Naive B cell (primary cell): ENCODE results near the gene AHI1. TPM values are rescaled to one million over a fixed set of nuclear protein-coding genes. Genes with fewer than 3 reads are reported as not detected.

Experiments used
- ATAC-seq, 2 donors: fragments of 150-1000 bp; cut with Tn5 transposase; 2 replicates each; pipeline ENCODE4 v1.10.0; 2021; ENCODE audit warnings: low read depth in 2 of 2, mild to moderate bottlenecking in 2 of 2, moderate library complexity in 2 of 2
- DNase-seq: peaks from one replicate; pipeline ENCODE4 v3.0.0; 2022
- H3K27ac Mint-ChIP-seq, 6 donors: one replicate each; pipeline ENCODE4 v1.8.0; 2020 to 2022; ENCODE audit warnings: mild to moderate bottlenecking in 6 of 6, mixed read lengths in 6 of 6, moderate library complexity in 5 of 6, inconsistent platforms in 2 of 6
- H3K27me3 Mint-ChIP-seq, 3 donors: one replicate each; pipeline ENCODE4 v1.8.0; 2021 to 2022; ENCODE audit warnings: mixed read lengths in 3 of 3, mild to moderate bottlenecking in 1 of 3
- H3K36me3 Mint-ChIP-seq, 2 donors: one replicate each; pipeline ENCODE4 v1.8.0; 2020 to 2022; ENCODE audit warnings: mixed read lengths in 2 of 2, inconsistent platforms in 1 of 2, mild to moderate bottlenecking in 1 of 2
- H3K4me1 Mint-ChIP-seq, 3 donors: one replicate each; pipeline ENCODE4 v1.8.0; 2020 to 2022; ENCODE audit warnings: mixed read lengths in 3 of 3, inconsistent platforms in 1 of 3, mild to moderate bottlenecking in 1 of 3, moderate library complexity in 1 of 3
- H3K4me3 Mint-ChIP-seq, 8 donors: one replicate each; pipeline ENCODE4 v1.8.0; 2020 to 2022; ENCODE audit warnings: mild to moderate bottlenecking in 8 of 8, mixed read lengths in 8 of 8, moderate library complexity in 8 of 8, inconsistent platforms in 2 of 8
- H3K9me3 Mint-ChIP-seq, 7 donors: one replicate each; pipeline ENCODE4 v1.8.0; 2020 to 2022; ENCODE audit warnings: mixed read lengths in 7 of 7, mild to moderate bottlenecking in 5 of 7, inconsistent platforms in 2 of 7, moderate library complexity in 1 of 7
- polyA plus RNA-seq, 6 donors: library from polyadenylated mRNA; unstranded; fragments of 300-500 nt; fragmentation: Illumina TruSeq; gene quantifications; one replicate each; pipeline ENCODE4 v1.2.3, GENCODE V29; 2021; ENCODE audit warnings: low read depth in 6 of 6

Gene AHI1
- polyA plus RNA-seq, 6 donors from 2014 or later, result 2.5 to 7.8 (median 6.1) TPM; not detected in 1

- no peaks in the 10 kb centered on the region for H3K9me3 Mint-ChIP-seq
- H3K4me3 Mint-ChIP-seq, result no peak overlapping the region
- no peaks in the 10 kb centered on the region for H3K4me1 Mint-ChIP-seq
- peak; percentile 24 for DNase-seq
- H3K27me3 Mint-ChIP-seq, result no peaks in the 10 kb centered on the region
- H3K27ac Mint-ChIP-seq, result no peak overlapping the region
- peak; percentile 49 to 68 for ATAC-seq
- H3K36me3 Mint-ChIP-seq, result no peaks in the 10 kb centered on the region
Observed at GRCh38 chr6:135423649-135424128, 73.9 kb downstream of the AHI1 start.

- Mint-ChIP-seq H3K36me3 (no peaks in the 10 kb centered on the region), H3K9me3 (no peaks in the 10 kb centered on the region), H3K27me3 (no peaks in the 10 kb centered on the region), H3K4me3 (no peak overlapping the region), H3K4me1 (no peaks in the 10 kb centered on the region), H3K27ac (no peak overlapping the region)
- ATAC-seq, result no peak
- DNase-seq, result no peak
Observed at GRCh38 chr6:135419162-135419561, 78.4 kb downstream of the AHI1 start.

DNA sequence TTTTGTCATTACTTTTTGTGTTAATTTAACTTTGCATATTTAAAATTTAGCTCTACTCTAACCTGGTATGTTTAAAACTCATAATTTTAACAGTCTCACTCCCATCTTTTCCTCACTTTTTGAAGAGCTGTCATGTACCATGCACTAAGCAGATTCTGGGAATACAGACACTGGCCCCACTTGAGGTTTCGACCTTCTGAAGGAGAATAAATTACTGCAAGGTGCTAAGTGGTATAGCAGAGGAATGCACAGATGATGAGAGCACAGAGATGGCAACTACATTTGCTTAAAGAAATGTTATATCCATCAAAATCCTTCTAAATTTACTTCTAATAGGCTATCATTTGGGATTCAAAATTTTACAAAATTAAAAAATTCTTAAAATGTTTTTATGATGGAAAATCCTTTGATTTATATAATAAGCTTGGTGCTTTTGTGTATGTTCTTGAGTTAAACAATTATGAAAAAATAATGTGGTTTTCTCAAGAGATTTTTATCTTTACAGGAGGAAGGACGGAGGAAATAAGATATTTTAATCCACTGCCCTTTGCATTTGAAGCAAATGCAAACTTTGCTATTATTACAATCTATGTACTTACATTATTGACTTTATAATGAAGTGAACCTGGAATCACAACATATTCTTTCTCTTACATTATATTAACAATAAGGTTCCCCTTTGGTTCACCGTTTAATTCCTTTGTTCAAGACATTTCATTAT lies 79.3 kb downstream of the AHI1 start:
- ATAC-seq (no peak), DNase-seq (no peak)
- H3K36me3 Mint-ChIP-seq, result no peaks in the 10 kb centered on the region
- no peaks in the 10 kb centered on the region for H3K4me1 Mint-ChIP-seq
- no peaks in the 10 kb centered on the region for H3K9me3 Mint-ChIP-seq
- H3K27ac Mint-ChIP-seq, result peak overlapping the region in 1 of 6 donors; percentile 7
- H3K4me3 Mint-ChIP-seq, result no peak overlapping the region
- H3K27me3 Mint-ChIP-seq, result no peaks in the 10 kb centered on the region

DNA sequence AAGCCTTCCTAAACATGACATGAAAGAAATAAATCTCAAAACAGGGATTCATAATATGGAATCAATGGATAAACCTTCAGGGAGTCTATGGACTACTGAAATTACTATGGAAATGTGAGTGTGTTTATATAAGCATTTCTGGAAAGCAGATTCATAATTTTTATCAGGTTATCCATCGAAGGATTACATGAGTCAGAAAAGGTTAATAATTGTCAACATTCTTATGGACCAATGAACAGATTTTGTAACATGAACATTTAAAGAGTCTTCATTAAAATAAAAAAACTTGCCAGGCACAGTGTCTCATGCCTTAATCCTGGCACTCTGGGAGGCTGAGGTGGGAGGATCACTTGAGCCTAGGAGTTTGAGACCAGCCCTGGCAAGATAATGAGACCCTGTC lies 84.8 kb downstream of the AHI1 start:
- Mint-ChIP-seq H3K27ac (no peak overlapping the region), H3K27me3 (no peaks in the 10 kb centered on the region), H3K4me3 (no peak overlapping the region), H3K9me3 (no peaks in the 10 kb centered on the region), H3K36me3 (no peaks in the 10 kb centered on the region), H3K4me1 (no peaks in the 10 kb centered on the region)
- ATAC-seq (no peak), DNase-seq (no peak)

DNA sequence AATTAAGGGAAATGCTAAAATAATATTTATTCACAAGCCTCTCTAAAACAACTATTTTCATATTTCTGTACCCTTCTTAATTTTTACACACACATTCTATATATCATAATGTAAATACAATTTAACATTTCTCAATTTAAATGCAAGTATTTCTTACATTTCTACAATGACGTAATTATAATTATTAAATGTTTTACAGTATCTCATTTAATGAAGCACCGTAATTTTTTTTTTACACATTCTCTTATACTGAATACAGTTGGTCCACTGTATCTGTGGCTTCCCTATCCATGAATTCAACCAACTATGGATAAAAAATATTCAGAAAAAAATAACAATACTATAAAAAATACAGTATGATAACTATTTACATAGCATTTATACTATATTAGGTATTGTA lies 85.7 kb downstream of the AHI1 start:
- ATAC-seq (no peak), DNase-seq (no peak)
- no peaks in the 10 kb centered on the region for H3K27me3 Mint-ChIP-seq
- H3K27ac Mint-ChIP-seq, result no peak overlapping the region
- no peaks in the 10 kb centered on the region for H3K9me3 Mint-ChIP-seq
- no peaks in the 10 kb centered on the region for H3K36me3 Mint-ChIP-seq
- H3K4me3 Mint-ChIP-seq, result no peak overlapping the region
- no peaks in the 10 kb centered on the region for H3K4me1 Mint-ChIP-seq

DNA sequence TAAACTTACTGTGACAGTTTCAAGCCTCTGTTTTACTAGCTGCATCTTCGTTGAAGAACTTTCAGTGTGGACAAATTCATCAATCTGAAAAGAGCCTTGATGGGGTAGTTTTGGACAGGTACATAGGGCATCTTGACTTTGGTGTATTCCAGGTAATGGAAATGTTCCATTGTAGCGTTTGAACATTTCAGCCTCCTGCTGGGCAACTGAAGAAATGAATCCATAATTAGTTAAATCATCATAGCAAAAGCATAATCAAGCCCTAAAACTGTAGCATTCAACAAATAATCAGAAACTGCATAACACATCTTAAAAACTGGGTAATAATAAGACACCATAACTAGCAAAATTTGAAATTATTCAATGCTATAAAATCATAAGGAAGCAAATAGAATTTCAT lies 86.2 kb downstream of the AHI1 start:
- Mint-ChIP-seq H3K27me3 (no peaks in the 10 kb centered on the region), H3K9me3 (no peaks in the 10 kb centered on the region), H3K36me3 (no peaks in the 10 kb centered on the region), H3K4me3 (no peak overlapping the region), H3K4me1 (no peaks in the 10 kb centered on the region), H3K27ac (no peak overlapping the region)
- ATAC-seq (no peak), DNase-seq (no peak)

DNA sequence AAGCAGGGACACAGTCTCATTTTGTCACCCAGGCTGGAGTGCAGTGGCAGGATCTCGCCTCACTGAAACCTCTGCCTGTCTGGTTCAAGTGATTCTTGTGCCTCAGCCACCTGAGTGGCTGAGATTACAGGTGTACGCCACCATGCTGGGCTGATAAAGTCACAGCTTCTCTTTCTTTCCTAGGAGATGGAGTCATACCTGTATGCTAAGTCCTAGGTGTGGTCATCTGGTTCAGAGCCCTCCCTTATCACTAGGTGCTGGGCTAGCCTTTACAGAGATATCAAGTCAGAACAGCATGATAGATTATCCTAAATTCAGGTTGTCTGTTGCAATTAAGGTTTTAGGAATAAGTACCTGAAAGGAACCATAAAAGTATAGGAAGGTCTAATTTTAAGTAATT lies 86.7 kb downstream of the AHI1 start:
- H3K9me3 Mint-ChIP-seq, result no peaks in the 10 kb centered on the region
- no peaks in the 10 kb centered on the region for H3K27me3 Mint-ChIP-seq

GRCh38 chr6:135403584-135403983 lies 94.0 kb downstream of the AHI1 start:
- H3K9me3 Mint-ChIP-seq, result no peaks in the 10 kb centered on the region
- H3K4me1 Mint-ChIP-seq, result no peaks in the 10 kb centered on the region
- DNase-seq, result no peak
- H3K27ac Mint-ChIP-seq, result no peak overlapping the region
- no peaks in the 10 kb centered on the region for H3K27me3 Mint-ChIP-seq
- ATAC-seq, result no peak
- no peaks in the 10 kb centered on the region for H3K36me3 Mint-ChIP-seq
- no peak overlapping the region for H3K4me3 Mint-ChIP-seq

More for the DNA sequence above, 86.7 kb downstream of the AHI1 start:
- DNase-seq (no peak), ATAC-seq (no peak)
- Mint-ChIP-seq H3K36me3 (no peaks in the 10 kb centered on the region), H3K27ac (no peak overlapping the region), H3K4me1 (no peaks in the 10 kb centered on the region), H3K4me3 (no peak overlapping the region)

- ATAC-seq (no peak), DNase-seq (no peak)
- H3K4me1 Mint-ChIP-seq, result no peaks in the 10 kb centered on the region
- no peaks in the 10 kb centered on the region for H3K27me3 Mint-ChIP-seq
- H3K27ac Mint-ChIP-seq, result no peak overlapping the region
- H3K4me3 Mint-ChIP-seq, result no peak overlapping the region
- H3K9me3 Mint-ChIP-seq, result no peaks in the 10 kb centered on the region
- no peaks in the 10 kb centered on the region for H3K36me3 Mint-ChIP-seq
Observed at GRCh38 chr6:135402311-135402710, 95.2 kb downstream of the AHI1 start.

- Mint-ChIP-seq H3K27ac (no peak overlapping the region), H3K27me3 (no peaks in the 10 kb centered on the region), H3K4me1 (no peaks in the 10 kb centered on the region), H3K4me3 (no peak overlapping the region), H3K9me3 (no peaks in the 10 kb centered on the region), H3K36me3 (no peaks in the 10 kb centered on the region)
- DNase-seq (no peak), ATAC-seq (no peak)
Observed at GRCh38 chr6:135397172-135397952, 100.2 kb downstream of the AHI1 start.

GRCh38 chr6:135395136-135395535 lies 102.4 kb downstream of the AHI1 start:
- DNase-seq, result no peak
- H3K4me1 Mint-ChIP-seq, result no peaks in the 10 kb centered on the region
- H3K9me3 Mint-ChIP-seq, result no peaks in the 10 kb centered on the region
- H3K36me3 Mint-ChIP-seq, result peaks cover 0 to 6% of the 10 kb centered on the region in 2 donors
- no peak overlapping the region for H3K27ac Mint-ChIP-seq
- H3K27me3 Mint-ChIP-seq, result no peaks in the 10 kb centered on the region
- no peak overlapping the region for H3K4me3 Mint-ChIP-seq
- ATAC-seq, result no peak

- peaks cover 0 to 6% of the 10 kb centered on the region in 2 donors for H3K36me3 Mint-ChIP-seq
- no peak overlapping the region for H3K4me3 Mint-ChIP-seq
- no peaks in the 10 kb centered on the region for H3K27me3 Mint-ChIP-seq
- H3K4me1 Mint-ChIP-seq, result no peaks in the 10 kb centered on the region
- ATAC-seq (no peak), DNase-seq (no peak)
- no peak overlapping the region for H3K27ac Mint-ChIP-seq
- no peaks in the 10 kb centered on the region for H3K9me3 Mint-ChIP-seq
Observed at GRCh38 chr6:135393289-135393688, 104.3 kb downstream of the AHI1 start.

DNA sequence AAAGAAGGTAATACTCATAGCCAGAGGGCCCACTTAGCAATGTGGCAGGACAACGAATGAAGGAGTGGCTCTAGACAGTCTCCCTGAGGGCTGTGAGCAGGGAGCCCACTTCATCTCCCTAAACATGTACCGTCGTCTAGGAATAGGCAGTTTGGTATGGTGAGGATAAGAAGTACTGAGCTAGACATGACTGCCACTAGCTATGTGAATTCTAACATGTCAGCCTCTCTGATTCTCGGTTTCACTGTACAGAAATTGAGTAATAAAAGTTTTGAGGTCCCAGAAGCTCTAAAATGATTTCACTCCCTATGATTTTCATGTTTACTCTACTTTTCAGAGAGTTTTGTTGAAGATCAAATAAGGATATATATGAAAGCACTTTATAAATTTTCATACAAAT lies 107.1 kb downstream of the AHI1 start:
- Mint-ChIP-seq H3K36me3 (peaks cover 0 to 6% of the 10 kb centered on the region in 2 donors), H3K4me3 (no peak overlapping the region), H3K27me3 (no peaks in the 10 kb centered on the region), H3K27ac (no peak overlapping the region), H3K9me3 (no peaks in the 10 kb centered on the region), H3K4me1 (no peaks in the 10 kb centered on the region)
- DNase-seq, result no peak
- ATAC-seq, result no peak

DNA sequence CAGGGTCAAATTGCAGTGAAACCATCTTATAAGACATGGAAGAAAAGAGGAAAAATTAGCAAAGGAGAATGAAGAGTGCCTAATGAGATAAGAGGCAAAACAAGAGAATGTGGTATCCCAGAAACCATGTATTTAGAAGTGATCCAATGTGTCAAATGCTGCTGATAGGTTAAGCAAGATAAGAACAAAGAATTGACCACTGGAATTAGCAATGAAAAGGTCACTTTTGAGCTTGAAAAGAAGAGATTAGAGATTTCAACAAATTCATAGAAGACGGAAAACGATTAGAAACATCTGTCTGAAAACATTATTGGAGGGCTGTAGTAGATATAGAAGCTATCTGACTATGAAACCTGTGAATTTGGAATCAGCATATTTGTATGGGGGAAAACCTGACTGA lies 112.2 kb downstream of the AHI1 start:
- H3K27ac Mint-ChIP-seq, result no peak overlapping the region
- no peaks in the 10 kb centered on the region for H3K36me3 Mint-ChIP-seq
- H3K27me3 Mint-ChIP-seq, result no peaks in the 10 kb centered on the region
- no peaks in the 10 kb centered on the region for H3K4me1 Mint-ChIP-seq
- ATAC-seq, result no peak
- no peak for DNase-seq
- H3K4me3 Mint-ChIP-seq, result no peak overlapping the region
- H3K9me3 Mint-ChIP-seq, result no peaks in the 10 kb centered on the region
